HepG2 (cell line): ENCODE results near the gene PELI3. TPM values are rescaled to one million over a fixed set of nuclear protein-coding genes. Genes with fewer than 3 reads are reported as not detected.
A peak's percentile ranks its signal among the peaks of the same experiment; 100 is the strongest.

Experiments used
- ATAC-seq: fragments of 200-7000 bp; cut with Tn5 transposase; 3 replicates; pipeline ENCODE4 v1.9.1; 2020; ENCODE audit warnings: mild to moderate bottlenecking, moderate library complexity
- BruUV-seq: library from RNA; stranded (reverse); fragments of 400-500 nt; replicated peaks from 2 replicates; lab custom pipeline; 2021; lab: Mats Ljungman, UMichigan
- CTCF ChIA-PET: fragments of 300-600 bp; formaldehyde crosslinking; extraction: SDS; loops from one replicate; lab custom pipeline; 2021; ENCODE audit warnings: low total read pairs, inconsistent platforms, low intra/inter-chr PET ratio; lab: Yijun Ruan, JAX
- POLR2A ChIA-PET: fragments of 350-600 bp; sonication (Branson Sonifier 250); formaldehyde crosslinking; loops from one replicate; lab custom pipeline; 2020; ENCODE audit warnings: antibody characterized with exemption, inconsistent platforms; lab: Yijun Ruan, JAX
- DNase-seq: peaks from one replicate; pipeline ENCODE4 v3.0.0-alpha.2; 2015; ENCODE audit warnings: low spot score
- FAIRE-seq: peaks from 3 replicates; lab custom pipeline; 2011; peaks lifted over from hg19 to GRCh38; lab: Jason Lieb, UNC
- H2AFZ ChIP-seq: one replicate; pipeline ENCODE4 v1.6.1; 2011; ENCODE audit warnings: low read length, inconsistent platforms
- H3K27ac ChIP-seq: fragments of 300-600 bp; 3 replicates; pipeline ENCODE4 v1.8.0; 2011; ENCODE audit warnings: mixed run types, mild to moderate bottlenecking, mixed read lengths, low read length, inconsistent platforms; ENCODE audit not compliant: insufficient read depth; ENCODE audit errors: extremely low read length
- H3K27me3 ChIP-seq, 2 experiments: fragments of 200-600 bp in 1 of 2; 2 replicates in 1 of 2; 3 replicates in 1 of 2; pipeline versions ENCODE4 v1.6.0 to v1.8.0; 2011; ENCODE audit warnings: low read length in 2 of 2, mild to moderate bottlenecking in 2 of 2, moderate library complexity in 2 of 2, inconsistent platforms in 1 of 2; ENCODE audit not compliant: insufficient read depth in 2 of 2, control insufficient read depth in 1 of 2
- H3K36me3 ChIP-seq, 2 experiments: fragments of 200-600 bp in 1 of 2; replicated peaks in 1 of 2; 2 replicates in 1 of 2; 3 replicates in 1 of 2; pipeline versions ENCODE4 v1.5.1 to v1.8.0; 2011; ENCODE audit warnings: low read length in 2 of 2, inconsistent platforms in 1 of 2; ENCODE audit not compliant: insufficient read depth in 2 of 2, control insufficient read depth in 1 of 2
- H3K4me1 ChIP-seq: 2 replicates; pipeline ENCODE4 v1.5.1; 2012; ENCODE audit warnings: low read length, inconsistent platforms; ENCODE audit not compliant: insufficient read depth
- H3K4me2 ChIP-seq: 2 replicates; pipeline ENCODE4 v1.6.0; 2011; ENCODE audit warnings: low read depth, low read length, inconsistent platforms
- H3K4me3 ChIP-seq, 3 experiments: fragments of 200-600 bp in 1 of 3; sonication (generic), shearing (Covaris generic) in 1 of 3; replicated peaks in 1 of 3; 2 replicates each; pipeline ENCODE4 v1.5.1; 2011 to 2016; ENCODE audit warnings: low read length in 3 of 3, inconsistent platforms in 2 of 3, low read depth in 2 of 3, mild to moderate bottlenecking in 2 of 3, control low read depth in 1 of 3, mixed read lengths in 1 of 3; ENCODE audit not compliant: insufficient read depth in 1 of 3
- H3K79me2 ChIP-seq: one replicate; pipeline ENCODE4 v1.6.1; 2011; ENCODE audit warnings: low read length, inconsistent platforms; ENCODE audit not compliant: insufficient read depth
- H3K9ac ChIP-seq: 2 replicates; pipeline ENCODE4 v1.6.0; 2011; ENCODE audit warnings: mild to moderate bottlenecking, low read depth, low read length, inconsistent platforms; ENCODE audit not compliant: insufficient read depth
- H3K9me3 ChIP-seq: 2 replicates; pipeline ENCODE4 v1.5.1; 2012; ENCODE audit warnings: mild to moderate bottlenecking, low read length
- H4K20me1 ChIP-seq: 2 replicates; pipeline ENCODE4 v1.6.0; 2011; ENCODE audit warnings: inconsistent platforms, mild to moderate bottlenecking, low read length, moderate library complexity; ENCODE audit not compliant: insufficient read depth
- NONO ChIP-seq, 2 experiments: fragments of 450-650 bp in 1 of 2; sonication (generic) in 1 of 2; formaldehyde crosslinking in 1 of 2; IDR thresholded peaks in 1 of 2; conservative IDR thresholded peaks in 1 of 2; 2 replicates each; pipeline versions ENCODE4 v1.6.1 to v1.8.0; 2017 to 2022; ENCODE audit warnings: mild to moderate bottlenecking in 1 of 2, missing genetic modification reagents in 1 of 2, moderate library complexity in 1 of 2
- PRDM15 ChIP-seq: sonication (generic); formaldehyde crosslinking; IDR thresholded peaks from 2 replicates; pipeline ENCODE4 v1.4.0; 2020; ENCODE audit warnings: missing genetic modification reagents
- ZBTB42 ChIP-seq: sonication (generic); formaldehyde crosslinking; IDR thresholded peaks from 2 replicates; pipeline ENCODE4 v1.5.0; 2020; ENCODE audit warnings: mild to moderate bottlenecking, missing genetic modification reagents
- ZC3H13 ChIP-seq: sonication (generic); formaldehyde crosslinking; IDR thresholded peaks from 2 replicates; pipeline ENCODE4 v1.8.1; 2023; ENCODE audit warnings: mild to moderate bottlenecking, missing genetic modification reagents, moderate library complexity
- WGBS: methylation state at CpG from one replicate; pipeline ENCODE4 v1.1.6; 2017; ENCODE audit warnings: low lambda C conversion rate; 5-methylcytosine and 5-hydroxymethylcytosine counted together
- in situ Hi-C: cut with HindIII; loops from 2 replicates; pipeline ENCODE4 v1.10.0; 2017; ENCODE audit warnings: low pct_unique_long_range_greater_than_20kb; ENCODE audit not compliant: extremely low pct_ligation_motif_present
- intact Hi-C: fragments of 100-400 bp; cut with micrococcal nuclease; formaldehyde crosslinking; loops from one replicate; pipeline ENCODE4 v1.10.0; 2022; ENCODE audit not compliant: unreplicated experiment
- polyA plus RNA-seq, 8 experiments: library from polyadenylated mRNA; depleted of rRNA in 3 of 8; stranded (reverse) in 7 of 8; unstranded in 1 of 8; fragments of >200 nt; fragmentation: Illumina TruSeq in 4 of 8; extraction: Trizol in 4 of 8; gene quantifications; 2 replicates each; pipeline versions ENCODE4 v1.2.1 to v1.2.3, GENCODE V29; 2011 to 2016; ENCODE audit warnings: low read depth in 4 of 8, missing spikeins in 1 of 8, mixed read lengths in 1 of 8; ENCODE audit not compliant: insufficient read depth in 1 of 8
- total RNA-seq, 5 experiments: library from RNA; depleted of rRNA; stranded (reverse); fragments of >200 nt; fragmentation: Illumina TruSeq; extraction: Trizol; gene quantifications; 2 replicates each; pipeline ENCODE4 v1.2.3, GENCODE V29; 2016; ENCODE audit warnings: low read depth in 1 of 5

PELI3 gene
- total and polyA plus RNA-seq, 2 of the 13 experiments (the other 11 are each of a cell fraction or from before 2014, with no cell fraction given) = 2.0 to 4.0 TPM

- H3K9me3 ChIP-seq = no peaks in the 10 kb centered on the region
- no peaks in the 10 kb centered on the region for H4K20me1 ChIP-seq
- intact Hi-C loops (no loop called here), in situ Hi-C loops (no loop called here)
- H2AFZ ChIP-seq = no peak overlapping the region
- DNase-seq (no peak), FAIRE-seq (no peak), ATAC-seq (no peak)
- WGBS = 71% methylated on average over 9 of the region's 9 CpGs
- H3K27ac ChIP-seq = no peak overlapping the region
- CTCF ChIA-PET = interaction anchor here (1.3 kb wide), 1 partner anchor 68 kb away, joined by 7 read pairs; no protein-coding TSS in a partner anchor
- no TSS peak for BruUV-seq
- peaks cover 0 to 2% of the 10 kb centered on the region in 2 experiments; a peak in 3 of 5 replicates for H3K36me3 ChIP-seq
- H3K4me2 ChIP-seq = no peak overlapping the region
- no peak overlapping the region for H3K9ac ChIP-seq
- H3K4me1 ChIP-seq = peaks cover 24% of the 10 kb centered on the region
- H3K27me3 ChIP-seq = no peaks in the 10 kb centered on the region
- peaks cover 2% of the 10 kb centered on the region for H3K79me2 ChIP-seq
- TF ChIP-seq ZC3H13 = 0 out of 2 replicates have a peak, but pooled peaks have one; percentile 17
- no peak for TF ChIP-seq ZBTB42 (CRISPR knock-in tag)
- no peak for TF ChIP-seq NONO (IDR thresholded peaks at IDR 0.05)
- 0 out of 2 replicates have a peak, but pooled peaks have one; percentile 21 for TF ChIP-seq NONO (CRISPR knock-in tag; conservative IDR thresholded peaks at IDR 0.05)
- TF ChIP-seq PRDM15 (CRISPR knock-in tag) = peak; percentile 78
- POLR2A ChIA-PET = no interaction called here
- no peak overlapping the region for H3K4me3 ChIP-seq
Observed at GRCh38 chr11:66476841-66477251, 10.1 kb downstream of the PELI3 start.
